GM18867 (cell line): Measurements from ENCODE around the gene CADM1.
A peak's percentile ranks its signal among the peaks of the same experiment; 100 is the strongest.

Source experiments
- ATAC-seq: cut with Tn5 transposase; IDR thresholded peaks from one replicate; pipeline ENCODE4 v1.9.1; 2021; ENCODE audit warnings: mild to moderate bottlenecking, moderate library complexity; ENCODE audit not compliant: unreplicated experiment

Gene CADM1

DNA sequence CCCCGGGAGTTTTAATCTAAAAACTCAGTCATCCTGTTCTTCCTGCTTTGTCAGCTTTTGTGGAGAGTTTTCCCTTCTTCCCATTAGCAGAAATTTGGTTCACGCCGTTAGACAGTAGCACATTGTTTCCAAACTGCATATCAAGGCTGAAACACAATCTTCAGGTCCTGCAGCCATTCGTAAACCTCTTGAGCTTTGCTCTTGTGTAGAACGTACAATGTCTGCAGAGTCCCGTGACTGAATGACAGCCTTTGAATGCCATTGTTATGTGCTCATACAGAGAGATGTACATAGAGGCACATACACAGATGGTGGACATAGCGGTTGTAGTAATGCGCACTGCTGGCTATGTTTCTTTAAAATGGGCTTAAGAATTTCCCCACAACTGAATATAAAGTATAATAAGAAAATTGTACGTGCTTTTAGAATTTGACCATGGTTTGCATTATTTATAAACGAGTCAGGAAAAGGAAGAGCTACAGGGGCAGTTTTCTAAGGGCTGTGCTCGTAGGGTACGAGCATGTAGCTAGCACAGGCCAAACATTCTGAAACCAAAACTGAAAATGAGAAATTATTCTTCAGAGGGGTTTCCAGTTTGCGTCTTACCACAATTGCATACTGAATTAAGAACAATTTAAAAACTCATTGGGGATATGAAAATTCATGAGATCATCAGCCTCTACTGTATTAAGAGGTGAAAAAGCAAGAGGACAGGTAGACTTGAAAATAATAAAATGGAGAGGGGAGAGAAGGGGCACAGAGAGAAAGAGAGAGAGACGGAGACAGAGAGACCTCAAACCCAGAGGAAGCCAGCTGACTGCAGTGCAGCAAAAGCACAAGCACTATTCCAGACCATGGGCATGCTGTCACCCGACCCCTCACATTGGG lies 310.1 kb downstream of the CADM1 start:
- ATAC-seq, result peak; percentile 94

- ATAC-seq, result no peak
Measured at GRCh38 chr11:115191761-115192160, 312.5 kb downstream of the CADM1 start.

DNA sequence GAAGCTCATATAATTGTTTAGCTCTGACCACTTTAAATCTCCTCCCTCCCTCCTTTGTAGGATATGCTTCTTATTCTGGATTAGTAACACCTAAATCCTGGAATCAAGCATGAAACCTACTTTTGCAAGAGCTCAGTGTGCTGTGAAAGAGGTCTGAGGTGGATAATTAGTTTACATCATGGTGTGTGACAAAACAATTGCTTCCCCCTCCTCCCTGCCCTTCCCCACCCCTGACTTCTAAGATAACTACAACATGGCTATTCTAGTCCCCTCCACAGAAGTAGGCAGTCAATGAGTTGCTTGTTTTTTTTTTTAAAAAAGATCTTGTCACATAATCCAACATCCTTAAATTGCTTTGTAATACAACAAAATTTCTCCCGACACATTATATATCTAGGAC lies 314.0 kb downstream of the CADM1 start:
- ATAC-seq, result no peak

GRCh38 chr11:115188898-115189278 lies 315.3 kb downstream of the CADM1 start:
- ATAC-seq, result no peak

DNA sequence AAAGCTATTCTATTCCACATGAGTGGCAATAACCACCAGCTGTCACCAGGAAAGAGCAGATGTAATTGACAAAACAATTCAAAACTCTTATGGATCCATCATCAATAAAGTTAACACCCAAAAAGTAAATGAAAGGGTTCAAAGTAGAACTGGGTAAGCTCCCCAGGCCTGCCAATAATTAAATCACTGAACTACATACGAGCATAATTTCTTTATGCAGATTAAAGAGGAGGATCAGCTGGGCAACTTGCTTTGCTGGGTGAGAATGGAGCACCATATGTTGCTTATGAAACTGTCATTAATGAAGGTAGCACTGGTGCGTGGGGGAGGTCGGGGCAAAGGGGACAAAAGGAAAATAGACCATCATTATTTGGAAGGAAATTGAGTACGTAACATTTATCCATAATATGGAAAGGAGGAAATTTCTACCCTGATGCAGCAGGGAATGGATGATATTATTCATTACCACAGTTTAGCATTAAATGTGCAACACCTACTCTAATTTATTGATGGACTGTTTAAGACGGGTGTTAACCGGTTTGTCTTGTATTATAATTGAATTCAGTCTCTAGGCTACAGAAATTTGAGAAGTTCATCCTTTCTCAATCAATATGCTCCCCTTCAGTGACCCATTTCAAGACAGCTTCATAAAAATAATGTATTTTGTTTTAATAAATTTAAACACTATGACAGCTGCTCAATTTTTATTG lies 315.9 kb downstream of the CADM1 start:
- no peak for ATAC-seq

DNA sequence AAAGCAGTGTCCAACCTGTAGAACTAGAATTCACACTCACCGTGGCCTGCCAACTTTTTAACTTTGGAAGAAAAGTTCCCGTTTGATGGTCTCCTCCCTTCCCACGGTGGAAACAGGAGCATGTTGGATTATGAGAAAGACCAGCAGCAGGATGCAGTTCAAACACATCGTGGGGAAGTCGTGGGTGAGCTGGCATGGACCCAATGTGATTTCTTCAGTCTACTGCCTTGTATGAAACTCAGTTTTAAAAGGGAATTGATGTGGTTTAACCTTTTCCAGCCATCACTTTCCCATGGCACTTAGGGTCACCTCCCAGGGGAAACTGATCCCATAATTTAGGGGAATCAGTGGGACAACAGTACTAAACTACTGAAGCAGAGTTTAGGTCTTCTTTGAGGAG lies 318.3 kb downstream of the CADM1 start:
- ATAC-seq, result no peak

GRCh38 chr11:115185507-115185906 lies 318.7 kb downstream of the CADM1 start:
- no peak for ATAC-seq

DNA sequence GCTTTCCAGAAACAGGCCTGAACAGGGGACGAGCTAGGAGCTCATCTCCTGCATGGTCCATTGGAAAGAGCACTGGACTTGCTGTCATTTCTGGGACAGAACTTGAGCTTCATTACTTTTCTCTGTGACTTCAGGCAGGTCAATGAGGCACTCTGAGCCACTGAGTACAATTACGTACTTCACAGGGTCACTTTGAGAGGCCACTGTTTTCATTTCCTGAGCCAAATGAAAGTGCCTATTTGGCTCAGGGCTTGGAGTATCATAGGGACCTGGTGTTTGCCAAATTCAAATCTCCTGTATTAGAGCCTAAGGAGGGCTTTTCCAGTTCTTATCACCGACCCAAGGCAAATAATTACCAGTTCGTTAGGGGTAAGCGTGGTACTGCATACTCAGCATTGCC lies 319.3 kb downstream of the CADM1 start:
- ATAC-seq, result no peak

DNA sequence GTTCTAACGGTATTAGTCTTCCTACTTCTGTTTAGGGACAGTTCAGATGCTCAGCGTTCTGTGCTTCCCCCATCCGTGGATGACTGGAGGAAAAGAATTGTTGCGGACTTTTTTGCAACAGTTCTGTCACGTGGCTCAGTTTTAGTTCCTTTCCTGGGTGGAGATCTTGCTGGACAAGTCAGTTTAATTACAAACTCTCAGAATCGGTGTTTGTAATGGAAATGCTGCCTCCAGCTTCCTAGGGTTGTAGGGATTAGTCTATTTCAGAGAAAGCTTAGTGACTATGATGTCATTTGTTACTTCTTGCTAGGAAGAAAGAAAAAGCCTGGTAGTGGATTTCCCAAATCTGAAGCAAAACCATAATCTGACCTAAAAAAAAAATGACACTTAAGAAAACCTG lies 320.4 kb downstream of the CADM1 start:
- ATAC-seq, result no peak

DNA sequence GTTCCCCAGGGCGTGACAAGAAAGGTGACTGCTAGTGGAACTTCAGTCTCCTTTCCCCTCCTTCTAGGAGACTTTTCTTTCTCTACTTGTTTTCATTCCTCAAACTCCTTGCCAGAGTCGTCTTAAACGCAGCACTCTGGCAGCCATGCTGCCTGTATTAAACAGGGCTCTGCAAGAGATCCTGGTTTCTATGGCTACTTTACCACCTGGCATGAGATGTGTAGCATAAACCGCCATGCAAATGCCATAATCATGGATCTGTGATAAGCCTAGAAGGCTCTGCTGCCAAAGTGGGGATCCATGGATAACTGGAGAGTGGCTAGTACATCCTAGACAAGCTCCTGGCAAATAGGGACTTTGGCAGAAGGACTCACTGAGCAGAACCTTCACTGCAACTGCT lies 321.1 kb downstream of the CADM1 start:
- ATAC-seq, result no peak

GRCh38 chr11:115182282-115182955 lies 321.8 kb downstream of the CADM1 start:
- no peak for ATAC-seq

- no peak for ATAC-seq
Measured at GRCh38 chr11:115181538-115181937, 322.7 kb downstream of the CADM1 start.

DNA sequence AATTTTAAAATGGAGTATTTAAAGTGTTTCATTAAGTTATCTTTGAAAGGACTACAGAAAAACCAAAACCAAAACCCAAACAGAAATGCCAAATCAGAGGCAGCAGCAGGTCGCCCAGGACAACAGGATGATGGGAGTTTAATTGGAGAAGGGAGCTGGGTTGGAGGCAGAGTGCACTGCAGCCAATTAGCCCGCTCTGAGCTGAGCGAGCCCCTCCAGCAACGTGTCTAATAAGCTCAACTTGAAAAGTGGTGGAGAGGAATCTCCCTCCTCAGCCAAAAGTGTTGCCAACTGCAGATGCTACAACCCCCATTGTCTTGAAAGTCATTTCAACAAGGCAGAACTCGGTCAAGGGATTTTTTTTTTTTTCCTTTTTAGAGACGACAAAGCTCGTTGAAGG lies 323.9 kb downstream of the CADM1 start:
- ATAC-seq, result no peak

DNA sequence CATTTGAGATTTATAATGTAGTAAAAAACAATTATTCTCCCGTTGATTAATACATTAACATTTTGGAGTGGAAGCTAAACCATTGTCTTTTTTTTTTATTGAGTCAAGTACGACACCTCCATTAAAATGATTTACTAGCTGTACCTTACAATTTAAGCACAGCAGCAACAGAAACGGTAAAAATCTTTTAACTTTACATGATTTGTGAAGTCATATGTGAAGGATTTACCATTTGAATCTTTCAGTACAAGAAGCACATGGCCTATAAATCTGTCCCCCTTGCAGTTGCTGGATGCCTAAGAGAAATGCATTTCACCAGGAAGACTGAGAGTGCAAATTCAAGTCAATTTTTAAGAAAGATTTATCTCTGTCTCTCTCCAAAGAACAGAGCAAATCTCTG lies 324.6 kb downstream of the CADM1 start:
- ATAC-seq, result no peak

- no peak for ATAC-seq
Measured at GRCh38 chr11:115178705-115179104, 325.5 kb downstream of the CADM1 start.

DNA sequence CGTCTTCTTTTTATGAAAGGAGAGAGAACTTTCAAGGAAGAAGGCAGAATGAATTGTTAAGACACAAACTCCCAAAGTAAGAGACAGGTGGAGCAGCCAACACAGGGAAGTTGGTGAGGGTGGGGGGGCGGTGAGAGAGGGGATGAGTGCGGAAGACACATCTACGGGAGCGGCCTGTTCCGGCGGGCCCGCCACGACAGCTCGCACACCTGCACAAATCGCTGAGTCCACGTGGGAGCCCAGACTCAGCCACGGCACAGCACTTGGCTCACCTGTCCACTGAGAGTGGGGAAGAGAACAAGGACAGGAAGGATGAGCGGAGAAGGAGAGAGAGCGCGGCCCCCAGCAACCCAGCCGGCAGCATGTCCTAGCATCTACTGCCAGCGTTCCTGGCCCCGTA lies 331.1 kb downstream of the CADM1 start:
- ATAC-seq, result no peak

GRCh38 chr11:115170133-115170815 lies 333.9 kb downstream of the CADM1 start:
- no peak for ATAC-seq

GRCh38 chr11:115169251-115169650 lies 335.0 kb downstream of the CADM1 start:
- ATAC-seq, result no peak

DNA sequence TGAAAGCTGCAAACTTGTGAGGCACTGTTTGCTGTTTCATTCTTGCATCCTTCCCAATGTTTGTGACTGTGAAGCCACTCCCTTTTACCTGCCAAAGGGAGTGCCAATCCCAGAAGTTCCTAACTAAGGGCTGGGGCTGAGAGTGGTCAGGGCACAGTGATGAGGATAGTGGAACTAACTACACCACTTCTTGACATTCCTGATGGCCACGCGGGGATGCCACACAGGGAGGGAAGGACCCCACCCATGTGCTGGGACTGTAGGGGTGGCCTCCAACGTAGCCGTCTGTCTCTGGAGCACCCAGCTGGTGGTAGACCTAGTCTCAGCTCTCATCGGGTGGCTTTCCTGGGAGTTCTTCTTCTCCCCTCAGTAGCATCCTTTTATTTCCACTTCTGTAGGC lies 335.5 kb downstream of the CADM1 start:
- no peak for ATAC-seq

GRCh38 chr11:115168229-115168671 lies 336.0 kb downstream of the CADM1 start:
- no peak for ATAC-seq

DNA sequence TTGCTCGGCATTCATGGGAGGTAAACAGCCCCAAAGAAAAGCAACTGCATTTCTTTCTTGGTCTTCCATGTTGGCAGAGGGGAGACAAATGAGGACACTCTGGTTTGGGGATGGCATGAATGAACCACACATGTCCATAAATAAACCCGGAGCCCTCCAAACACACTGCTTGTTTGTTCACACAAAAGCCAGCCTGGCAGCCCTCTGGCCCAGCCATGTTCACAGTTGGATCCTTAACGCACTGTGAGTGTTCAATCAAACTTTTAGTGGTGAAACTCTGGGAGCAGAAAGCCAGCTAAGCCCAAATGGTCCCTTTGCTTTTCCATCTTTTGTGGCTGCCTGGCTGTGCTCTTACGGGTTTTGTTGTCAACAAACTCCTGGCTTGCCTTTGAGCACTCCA lies 336.8 kb downstream of the CADM1 start:
- ATAC-seq, result no peak
